Measurements from ENCODE around the gene NET1.
A peak's percentile ranks its signal among the peaks of the same experiment; 100 is the strongest.

Gene NET1

DNA sequence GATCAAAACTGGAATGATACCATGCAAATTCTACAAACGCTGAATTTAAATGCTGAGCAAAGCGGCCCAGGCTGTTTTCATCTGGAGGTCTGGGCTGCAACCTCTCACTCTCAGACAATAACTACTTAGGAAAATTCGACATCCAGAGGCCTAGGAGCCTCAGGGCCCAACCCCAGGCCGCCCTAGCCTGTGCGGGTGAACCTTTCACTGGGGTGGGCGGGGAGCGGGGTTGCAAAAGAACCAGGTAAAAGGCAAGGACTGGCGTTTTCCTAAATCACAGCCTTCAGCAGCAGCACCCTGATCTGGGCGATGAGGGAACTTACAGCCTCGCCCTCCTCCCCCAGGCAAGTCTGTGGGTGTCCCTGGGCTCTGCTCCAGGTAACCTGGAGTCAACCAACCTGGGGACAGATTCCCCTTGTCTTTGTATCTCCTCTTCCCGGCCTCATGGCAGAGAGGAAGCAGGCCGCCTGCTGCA, 53.7 kb downstream of the NET1 start:
- Histone ChIP-seq H3K9ac (ENCODE audit: low read depth, low read length, poor library complexity) (no peak overlapping the region), H2BK5ac (ENCODE audit: low read length) (no peak overlapping the region), H3K14ac (ENCODE audit: low read length) (peak overlapping the region; percentile 12), H3K4me3 (ENCODE audit: low read length in 2 of 2) (no peak overlapping the region), H4K8ac (ENCODE audit: low read depth, low read length) (no peak overlapping the region), H2AK5ac (ENCODE audit: low read depth, low read length) (no peak overlapping the region), H3K27ac (replicated peaks; ENCODE audit: low read length) (no peak overlapping the region), H3K27me3 (ENCODE audit: control insufficient read depth in 3 of 3, insufficient read depth in 3 of 3, low read depth in 1 of 3, low read length in 3 of 3) (no peaks in the 10 kb centered on the region), H3K36me3 (replicated peaks in 1 of 2; ENCODE audit: control insufficient read depth in 2 of 2, insufficient read depth in 2 of 2, low read length in 2 of 2) (peaks cover 2 to 6% of the 10 kb centered on the region in 2 donors), H2BK15ac (ENCODE audit: low read length) (no peak overlapping the region), H3K23ac (ENCODE audit: low read depth, low read length, poor library complexity) (peak overlapping the region; percentile 63), H3K9me3 (replicated peaks in 1 of 2; ENCODE audit: control insufficient read depth in 2 of 2, insufficient read depth in 1 of 2, low read depth in 1 of 2, low read length in 2 of 2) (peaks cover 10 to 11% of the 10 kb centered on the region in 2 donors), H3K79me1 (ENCODE audit: low read depth, low read length) (no peaks in the 10 kb centered on the region), H3K4me1 (ENCODE audit: control insufficient read depth in 2 of 2, insufficient read depth in 1 of 2, low read depth in 1 of 2, low read length in 2 of 2) (peaks cover 7 to 13% of the 10 kb centered on the region in 2 donors), H2AFZ (ENCODE audit: low read length) (peak overlapping the region; percentile 93), H2BK12ac (ENCODE audit: low read length) (no peak overlapping the region), H4K91ac (ENCODE audit: low read depth, low read length, poor library complexity) (peak overlapping the region; percentile 28), H3K4me2 (ENCODE audit: insufficient read depth, low read length, poor library complexity, severe bottlenecking) (no peak overlapping the region), H2BK120ac (ENCODE audit: low read depth, low read length) (no peak overlapping the region), H3K18ac (ENCODE audit: low read length) (peak overlapping the region; percentile 89), H3K4ac (ENCODE audit: low read length) (no peak overlapping the region)
- DNase-seq (ENCODE audit: low spot score) = no peak
- WGBS, 2 donors (ENCODE audit: extremely low coverage in 2 of 2, insufficient read length in 2 of 2, insufficient replicate concordance in 1 of 2) = no CpG with 5 or more reads among the region's 12 CpGs

DNA sequence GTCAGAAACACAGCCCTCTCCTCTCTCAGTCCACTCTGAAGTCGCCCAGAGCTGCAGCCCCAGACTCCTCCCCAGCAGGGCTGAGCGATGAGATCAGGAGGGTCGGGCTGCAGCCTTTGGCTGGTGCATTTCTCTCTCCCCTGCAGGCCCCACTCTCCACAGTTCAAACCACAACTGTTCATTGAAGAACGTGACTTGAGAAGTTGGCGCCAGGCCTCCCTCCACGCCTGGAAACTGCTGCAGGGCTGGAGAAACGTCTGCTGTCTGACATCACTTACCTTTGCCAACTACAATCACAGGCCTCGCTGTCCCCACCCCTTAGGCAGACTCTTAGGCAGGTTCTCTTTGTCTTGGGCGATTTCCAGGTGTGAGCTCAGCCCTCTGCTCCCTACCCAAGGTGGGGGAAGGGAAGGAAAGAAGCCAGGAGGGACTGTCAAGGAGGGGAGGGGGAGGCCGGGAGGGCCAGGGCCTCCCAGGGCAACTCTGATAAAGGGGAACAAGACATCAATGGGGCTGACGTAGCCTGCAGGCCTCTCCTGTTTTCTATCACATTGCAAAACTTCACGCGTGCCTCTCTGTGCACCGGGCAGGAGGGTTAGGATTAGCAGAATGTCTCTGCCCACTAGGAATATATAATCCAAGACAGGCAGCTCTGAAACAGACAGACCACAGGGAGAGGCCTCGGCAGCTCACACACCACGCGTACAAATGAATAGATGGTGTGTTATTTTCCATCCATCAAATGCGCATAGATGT, 54.3 kb downstream of the NET1 start:
- WGBS, 2 donors (ENCODE audit: extremely low coverage in 2 of 2, insufficient read length in 2 of 2, insufficient replicate concordance in 1 of 2) = no CpG with 5 or more reads among the region's 18 CpGs

DNA sequence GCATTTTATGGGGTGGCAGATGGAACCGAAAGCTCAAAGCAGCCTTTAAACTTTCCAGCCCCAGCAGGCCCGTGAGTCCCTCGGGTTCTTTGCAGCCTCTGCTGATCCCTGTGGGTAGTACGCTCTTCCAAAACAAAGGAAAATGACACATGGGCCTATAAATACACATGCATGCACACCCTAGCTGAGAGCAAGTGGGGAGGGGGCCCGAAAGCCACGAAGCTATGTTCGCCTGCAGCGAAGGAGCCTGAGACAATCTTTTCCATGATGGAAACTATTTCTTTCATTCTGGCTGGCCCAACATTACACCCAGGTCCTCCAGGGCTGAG, 54.8 kb downstream of the NET1 start:
- no peak overlapping the region for H3K4me2 ChIP-seq (ENCODE audit: insufficient read depth, low read length, poor library complexity, severe bottlenecking)
- no peaks in the 10 kb centered on the region for H3K36me3 ChIP-seq (replicated peaks in 1 of 2; ENCODE audit: control insufficient read depth in 2 of 2, insufficient read depth in 2 of 2, low read length in 2 of 2)
- no CpG with 5 or more reads among the region's 8 CpGs for WGBS, 2 donors (ENCODE audit: extremely low coverage in 2 of 2, insufficient read length in 2 of 2, insufficient replicate concordance in 1 of 2)
- H2BK120ac ChIP-seq (ENCODE audit: low read depth, low read length) = no peak overlapping the region
- H3K27me3 ChIP-seq (ENCODE audit: control insufficient read depth in 3 of 3, insufficient read depth in 3 of 3, low read depth in 1 of 3, low read length in 3 of 3) = no peaks in the 10 kb centered on the region
- no peak overlapping the region for H3K4me3 ChIP-seq (ENCODE audit: low read length in 2 of 2)
- no peak overlapping the region for H3K23ac ChIP-seq (ENCODE audit: low read depth, low read length, poor library complexity)
- H3K79me1 ChIP-seq (ENCODE audit: low read depth, low read length) = no peaks in the 10 kb centered on the region
- H3K18ac ChIP-seq (ENCODE audit: low read length) = no peak overlapping the region
- H3K4me1 ChIP-seq (ENCODE audit: control insufficient read depth in 2 of 2, insufficient read depth in 1 of 2, low read depth in 1 of 2, low read length in 2 of 2) = peaks cover 7 to 13% of the 10 kb centered on the region in 2 donors
- H4K8ac ChIP-seq (ENCODE audit: low read depth, low read length) = no peak overlapping the region
- H2AFZ ChIP-seq (ENCODE audit: low read length) = peak overlapping the region; percentile 93
- H2AK5ac ChIP-seq (ENCODE audit: low read depth, low read length) = no peak overlapping the region
- H3K14ac ChIP-seq (ENCODE audit: low read length) = no peak overlapping the region
- no peak overlapping the region for H2BK15ac ChIP-seq (ENCODE audit: low read length)
- H3K4ac ChIP-seq (ENCODE audit: low read length) = no peak overlapping the region
- no peak overlapping the region for H4K91ac ChIP-seq (ENCODE audit: low read depth, low read length, poor library complexity)
- no peak overlapping the region for H3K9ac ChIP-seq (ENCODE audit: low read depth, low read length, poor library complexity)
- H3K9me3 ChIP-seq (replicated peaks in 1 of 2; ENCODE audit: control insufficient read depth in 2 of 2, insufficient read depth in 1 of 2, low read depth in 1 of 2, low read length in 2 of 2) = peaks cover 8 to 10% of the 10 kb centered on the region in 2 donors
- peak overlapping the region; percentile 46 for H2BK12ac ChIP-seq (ENCODE audit: low read length)
- no peak overlapping the region for H2BK5ac ChIP-seq (ENCODE audit: low read length)
- DNase-seq (ENCODE audit: low spot score) = no peak
- H3K27ac ChIP-seq (replicated peaks; ENCODE audit: low read length) = no peak overlapping the region

More for the DNA sequence above, 54.3 kb downstream of the NET1 start:
- Histone ChIP-seq H4K91ac (ENCODE audit: low read depth, low read length, poor library complexity) (peak overlapping the region; percentile 28), H3K9ac (ENCODE audit: low read depth, low read length, poor library complexity) (no peak overlapping the region), H2AK5ac (ENCODE audit: low read depth, low read length) (no peak overlapping the region), H3K27me3 (ENCODE audit: control insufficient read depth in 3 of 3, insufficient read depth in 3 of 3, low read depth in 1 of 3, low read length in 3 of 3) (no peaks in the 10 kb centered on the region), H2AFZ (ENCODE audit: low read length) (peak overlapping the region; percentile 93), H3K36me3 (replicated peaks in 1 of 2; ENCODE audit: control insufficient read depth in 2 of 2, insufficient read depth in 2 of 2, low read length in 2 of 2) (peaks cover 0 to under 1% of the 10 kb centered on the region in 2 donors), H3K4me1 (ENCODE audit: control insufficient read depth in 2 of 2, insufficient read depth in 1 of 2, low read depth in 1 of 2, low read length in 2 of 2) (peaks cover 7 to 13% of the 10 kb centered on the region in 2 donors), H3K14ac (ENCODE audit: low read length) (peak overlapping the region; percentile 12), H4K8ac (ENCODE audit: low read depth, low read length) (no peak overlapping the region), H3K9me3 (replicated peaks in 1 of 2; ENCODE audit: control insufficient read depth in 2 of 2, insufficient read depth in 1 of 2, low read depth in 1 of 2, low read length in 2 of 2) (peaks cover 8 to 10% of the 10 kb centered on the region in 2 donors), H3K27ac (replicated peaks; ENCODE audit: low read length) (no peak overlapping the region), H3K79me1 (ENCODE audit: low read depth, low read length) (no peaks in the 10 kb centered on the region), H2BK15ac (ENCODE audit: low read length) (peak overlapping the region; percentile 82), H2BK120ac (ENCODE audit: low read depth, low read length) (no peak overlapping the region), H3K4me3 (ENCODE audit: low read length in 2 of 2) (no peak overlapping the region), H3K18ac (ENCODE audit: low read length) (peak overlapping the region; percentile 89), H2BK5ac (ENCODE audit: low read length) (no peak overlapping the region), H3K4ac (ENCODE audit: low read length) (peak overlapping the region; percentile 66), H2BK12ac (ENCODE audit: low read length) (peak overlapping the region; percentile 46), H3K23ac (ENCODE audit: low read depth, low read length, poor library complexity) (peak overlapping the region; percentile 63), H3K4me2 (ENCODE audit: insufficient read depth, low read length, poor library complexity, severe bottlenecking) (no peak overlapping the region)
- DNase-seq (ENCODE audit: low spot score) = no peak

DNA sequence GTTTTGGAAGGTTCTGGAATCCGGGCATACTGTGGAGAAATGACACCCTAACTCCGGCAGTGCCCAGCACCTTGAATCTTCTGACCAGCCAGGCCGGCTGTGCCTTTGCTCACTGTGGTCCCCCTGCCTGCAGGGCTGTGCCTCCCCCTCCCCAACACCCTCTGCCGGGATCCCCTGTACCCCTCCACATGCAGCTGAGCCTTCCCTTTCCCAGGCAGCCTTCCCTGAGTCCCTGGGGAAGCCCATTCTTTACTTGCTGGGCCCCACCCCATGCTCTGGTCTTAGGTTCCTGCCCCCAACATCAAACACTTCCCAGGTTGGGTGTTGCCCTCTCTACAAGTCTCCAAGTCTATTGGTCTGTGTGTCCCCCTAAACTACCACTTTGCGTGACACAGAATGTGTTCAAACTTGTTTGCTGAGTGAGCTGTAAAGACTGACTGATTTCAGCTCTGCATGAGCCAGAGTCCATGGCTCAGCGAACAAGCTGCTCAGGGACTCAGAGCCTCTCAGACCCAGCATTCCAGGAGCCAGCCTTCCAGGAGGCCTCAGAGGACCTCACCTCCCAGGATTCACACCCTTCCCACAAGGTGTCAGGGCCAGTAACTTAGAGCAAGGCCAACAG, 55.4 kb downstream of the NET1 start:
- H3K9me3 ChIP-seq (replicated peaks in 1 of 2; ENCODE audit: control insufficient read depth in 2 of 2, insufficient read depth in 1 of 2, low read depth in 1 of 2, low read length in 2 of 2) = peaks cover 8 to 10% of the 10 kb centered on the region in 2 donors
- no peak for DNase-seq (ENCODE audit: low spot score)
- no peak overlapping the region for H3K18ac ChIP-seq (ENCODE audit: low read length)
- no peak overlapping the region for H2BK15ac ChIP-seq (ENCODE audit: low read length)
- H3K27ac ChIP-seq (replicated peaks; ENCODE audit: low read length) = no peak overlapping the region
- no peaks in the 10 kb centered on the region for H3K36me3 ChIP-seq (replicated peaks in 1 of 2; ENCODE audit: control insufficient read depth in 2 of 2, insufficient read depth in 2 of 2, low read length in 2 of 2)
- H2AFZ ChIP-seq (ENCODE audit: low read length) = no peak overlapping the region
- no peaks in the 10 kb centered on the region for H3K27me3 ChIP-seq (ENCODE audit: control insufficient read depth in 3 of 3, insufficient read depth in 3 of 3, low read depth in 1 of 3, low read length in 3 of 3)
- no peak overlapping the region for H3K4me3 ChIP-seq (ENCODE audit: low read length in 2 of 2)
- no CpG with 5 or more reads among the region's 6 CpGs for WGBS, 2 donors (ENCODE audit: extremely low coverage in 2 of 2, insufficient read length in 2 of 2, insufficient replicate concordance in 1 of 2)
- no peak overlapping the region for H3K4me2 ChIP-seq (ENCODE audit: insufficient read depth, low read length, poor library complexity, severe bottlenecking)
- H3K14ac ChIP-seq (ENCODE audit: low read length) = no peak overlapping the region
- no peak overlapping the region for H4K8ac ChIP-seq (ENCODE audit: low read depth, low read length)
- peaks cover 7 to 13% of the 10 kb centered on the region in 2 donors for H3K4me1 ChIP-seq (ENCODE audit: control insufficient read depth in 2 of 2, insufficient read depth in 1 of 2, low read depth in 1 of 2, low read length in 2 of 2)
- H3K4ac ChIP-seq (ENCODE audit: low read length) = no peak overlapping the region
- H2BK12ac ChIP-seq (ENCODE audit: low read length) = no peak overlapping the region
- no peak overlapping the region for H3K9ac ChIP-seq (ENCODE audit: low read depth, low read length, poor library complexity)
- H3K23ac ChIP-seq (ENCODE audit: low read depth, low read length, poor library complexity) = no peak overlapping the region
- no peak overlapping the region for H2BK120ac ChIP-seq (ENCODE audit: low read depth, low read length)
- peak overlapping the region; percentile 50 for H4K91ac ChIP-seq (ENCODE audit: low read depth, low read length, poor library complexity)
- H3K79me1 ChIP-seq (ENCODE audit: low read depth, low read length) = no peaks in the 10 kb centered on the region
- H2BK5ac ChIP-seq (ENCODE audit: low read length) = no peak overlapping the region
- no peak overlapping the region for H2AK5ac ChIP-seq (ENCODE audit: low read depth, low read length)

Measured in neuronal stem cell (in vitro differentiated cells).